HuH-7 (cell line): ENCODE results near the gene APP.

Experiments
- DNase-seq: peaks from one replicate; pipeline ENCODE4 v3.0.0; 2011; ENCODE audit warnings: low spot score

APP gene

GRCh38 chr21:25977068-25977611 is 193.4 kb downstream of the APP start:
- DNase-seq = no peak

- no peak for DNase-seq
Observed at GRCh38 chr21:25974964-25975363, 195.6 kb downstream of the APP start.

- no peak for DNase-seq
Observed at GRCh38 chr21:25970254-25970930, 200.2 kb downstream of the APP start.

- DNase-seq = no peak
Observed at GRCh38 chr21:25967901-25968438, 202.6 kb downstream of the APP start.

DNA sequence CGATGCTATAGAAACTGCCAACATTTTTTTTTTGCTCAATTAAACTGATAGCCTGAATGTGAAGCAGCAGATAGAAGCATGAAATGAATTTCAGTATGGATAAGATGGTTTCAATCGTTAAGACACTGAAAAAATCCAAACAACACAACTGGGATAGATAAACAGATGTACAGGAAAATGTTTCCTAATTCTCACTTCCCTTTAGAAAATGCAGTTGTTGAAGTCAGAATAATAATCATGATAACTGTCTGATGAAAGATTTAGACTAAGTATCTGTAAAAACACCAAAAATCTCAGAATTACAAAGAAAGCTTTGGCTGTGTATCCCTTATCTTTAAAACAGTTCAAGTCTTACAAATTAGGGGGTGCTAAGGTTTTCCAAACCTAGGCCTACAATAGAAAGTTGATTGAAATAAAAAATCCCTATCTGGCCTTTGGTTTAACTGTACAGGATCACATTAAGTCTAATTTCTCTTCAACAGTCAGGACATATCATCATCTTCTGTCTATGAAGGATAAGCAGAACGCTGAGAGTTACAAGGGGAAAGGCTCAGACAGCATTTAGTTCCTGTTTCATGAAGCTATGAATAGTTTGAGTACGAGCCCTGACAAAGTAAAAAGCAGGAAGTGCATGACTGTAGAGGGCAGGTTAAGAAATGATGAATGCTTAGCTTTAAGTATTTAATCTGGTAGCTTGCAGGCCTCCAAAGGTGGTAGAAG is 203.2 kb downstream of the APP start:
- no peak for DNase-seq

DNA sequence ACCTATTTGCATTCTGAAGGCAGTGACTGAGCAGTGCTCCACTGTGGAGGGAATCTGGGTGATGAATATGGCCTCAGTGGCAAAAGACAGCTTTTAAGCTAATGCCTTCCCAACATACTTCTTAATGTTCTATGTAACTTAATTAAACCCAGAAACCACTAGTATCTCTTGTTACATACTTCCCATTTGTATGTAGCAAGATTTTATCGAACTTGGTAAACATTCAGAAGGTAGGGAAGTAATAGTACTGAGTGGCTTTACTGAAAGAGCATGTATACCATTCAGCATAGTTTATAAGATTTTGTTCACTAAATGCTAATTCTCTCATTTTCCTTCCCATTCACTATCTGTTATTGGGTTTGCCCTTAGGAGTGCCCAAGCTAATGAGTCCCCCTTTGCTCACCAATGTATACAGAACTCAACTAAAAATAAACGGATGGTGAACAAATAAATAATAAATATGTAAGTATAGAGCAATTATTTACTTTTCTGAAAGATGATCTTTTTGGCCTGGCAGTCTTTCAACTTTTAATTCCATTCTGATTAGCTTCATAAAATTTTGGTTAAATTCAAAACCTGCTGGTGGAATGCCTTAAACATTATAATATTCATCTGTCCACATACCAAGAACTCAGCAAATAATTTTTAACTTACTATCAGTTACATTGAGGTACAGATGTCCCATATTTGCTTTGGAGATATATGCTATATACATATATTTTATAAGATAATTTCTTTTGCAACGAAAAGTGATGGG is 204.4 kb downstream of the APP start:
- DNase-seq = no peak

- DNase-seq = no peak
Observed at GRCh38 chr21:25964926-25965325, 205.6 kb downstream of the APP start.

DNA sequence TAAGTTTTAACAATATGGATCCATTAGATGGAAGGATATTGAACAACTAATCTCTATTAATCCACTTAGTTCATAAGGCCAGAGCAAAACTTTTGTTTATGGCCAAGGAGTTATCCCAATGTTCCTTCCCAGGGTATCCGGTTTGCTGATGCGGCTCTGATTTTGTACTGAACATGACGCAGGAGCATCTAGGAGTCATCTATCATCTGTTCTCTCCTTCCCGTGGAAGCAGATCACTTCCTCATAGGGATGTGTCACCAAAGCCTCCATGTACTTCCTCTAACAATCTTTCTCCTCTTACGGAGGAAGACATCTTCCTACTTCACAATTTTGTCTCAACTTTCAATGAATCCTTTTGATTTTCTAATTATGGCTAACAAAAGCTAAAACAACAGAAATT is 206.6 kb downstream of the APP start:
- DNase-seq = no peak

GRCh38 chr21:25963181-25963580 is 207.4 kb downstream of the APP start:
- DNase-seq = no peak

GRCh38 chr21:25961042-25961441 is 209.5 kb downstream of the APP start:
- DNase-seq = no peak

GRCh38 chr21:25960402-25960801 is 210.2 kb downstream of the APP start:
- no peak for DNase-seq

DNA sequence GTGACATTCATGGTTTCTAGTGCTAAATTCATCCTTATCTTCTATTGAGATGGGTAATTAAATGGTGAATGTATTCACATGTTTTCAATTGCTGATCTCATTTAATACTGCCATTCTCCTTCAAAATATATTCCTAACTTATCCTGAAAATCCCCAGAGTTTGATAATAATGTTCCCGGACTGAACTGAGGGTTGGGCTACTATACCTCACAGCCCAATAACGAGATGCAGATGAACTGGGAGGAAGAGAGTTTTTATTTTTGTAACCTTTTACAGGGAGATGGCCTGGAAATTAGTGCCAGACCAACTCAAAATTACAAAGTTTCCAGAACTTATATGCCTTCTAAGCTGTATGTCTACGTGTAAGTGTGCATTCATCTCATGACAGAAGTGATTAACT is 210.8 kb downstream of the APP start:
- DNase-seq = no peak

- no peak for DNase-seq
Observed at GRCh38 chr21:25956993-25957714, 213.4 kb downstream of the APP start.

- DNase-seq = no peak
Observed at GRCh38 chr21:25955646-25956045, 214.9 kb downstream of the APP start.

- no peak for DNase-seq
Observed at GRCh38 chr21:25953659-25954058, 216.9 kb downstream of the APP start.

GRCh38 chr21:25953196-25953595 is 217.4 kb downstream of the APP start:
- DNase-seq = no peak

GRCh38 chr21:25952306-25952705 is 218.3 kb downstream of the APP start:
- no peak for DNase-seq

- no peak for DNase-seq
Observed at GRCh38 chr21:25949701-25950100, 220.9 kb downstream of the APP start.

DNA sequence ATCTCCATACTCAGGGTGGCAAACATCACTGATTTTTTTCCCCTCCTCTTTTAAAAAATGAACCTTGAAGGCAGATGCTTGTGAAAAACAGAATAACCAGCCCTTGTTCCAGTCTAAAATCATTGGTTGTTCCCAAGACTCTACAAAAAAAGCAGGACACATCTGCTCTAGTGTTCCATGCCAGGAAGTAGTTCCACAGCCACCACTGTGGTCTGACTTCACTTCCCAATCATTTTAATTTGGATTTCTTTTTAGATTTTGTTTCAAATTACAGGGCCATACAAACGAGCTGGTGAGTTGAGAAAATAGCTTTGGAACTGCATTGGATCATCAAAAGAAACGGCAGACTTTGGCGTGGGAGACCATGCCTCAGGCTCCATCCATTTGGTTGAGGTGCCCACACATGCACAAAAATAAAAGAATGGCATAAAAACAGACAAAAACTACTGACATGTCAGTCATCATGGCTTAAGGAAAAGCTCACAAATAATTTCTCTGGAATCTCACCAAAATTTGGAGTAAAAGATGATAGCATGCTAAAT is 225.8 kb downstream of the APP start:
- DNase-seq = no peak

DNA sequence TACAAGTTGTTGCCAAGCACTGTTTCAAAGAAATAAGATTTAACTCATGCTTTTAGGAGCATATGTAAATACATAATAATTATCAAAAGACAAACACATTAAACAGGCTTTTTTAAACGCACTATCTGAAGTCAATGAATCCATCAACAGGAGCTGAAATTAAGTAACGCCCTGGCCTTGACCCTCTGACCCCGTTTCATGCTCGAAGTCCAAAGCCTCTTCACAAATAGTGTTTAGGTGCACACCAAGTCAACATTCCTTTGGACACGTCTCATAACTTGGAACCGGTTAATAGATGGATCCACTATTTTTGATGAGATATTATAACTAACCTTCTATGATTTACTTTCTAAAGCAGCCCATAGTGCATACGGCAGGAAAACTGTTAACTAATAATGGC is 226.5 kb downstream of the APP start:
- no peak for DNase-seq

- no peak for DNase-seq
Observed at GRCh38 chr21:25942135-25942534, 228.4 kb downstream of the APP start.

DNA sequence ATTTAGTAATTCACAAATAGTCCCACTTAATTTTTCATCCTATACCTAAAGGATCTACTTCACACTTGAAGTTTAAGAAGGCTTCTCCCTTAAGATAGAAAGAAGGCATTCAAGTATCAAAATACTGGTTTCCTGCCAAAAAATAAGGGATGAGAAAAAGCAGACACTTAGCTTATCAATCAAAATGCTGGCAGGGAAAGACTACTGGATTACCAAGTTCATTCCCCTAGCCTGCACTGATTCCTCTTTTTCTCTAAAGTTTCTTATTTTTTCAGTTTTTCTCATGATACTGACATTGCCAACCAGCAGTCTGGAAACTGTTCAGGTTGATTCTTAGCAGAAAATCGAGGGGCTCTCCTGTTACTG is 231.2 kb downstream of the APP start:
- DNase-seq = no peak
